ENCODE data around the gene CCDC92. TPM values are rescaled to one million over a fixed set of nuclear protein-coding genes. Genes with fewer than 3 reads are reported as not detected.

The CCDC92 gene
- polyA plus RNA-seq, 1 donor from 2014 or later, result 11.3 TPM

- H3K9ac ChIP-seq (ENCODE audit: low read length), result peak overlapping the region; percentile 13
- peak overlapping the region; percentile 44 for H3K27ac ChIP-seq (ENCODE audit: low read length)
- H3K4me2 ChIP-seq (ENCODE audit: low read length), result no peak overlapping the region
Observed at GRCh38 chr12:124007826-124008570, 35.4 kb upstream of the CCDC92 start.

More at GRCh38 chr12:124007826-124008570, 35.4 kb upstream of the CCDC92 start:
- Histone ChIP-seq H3K27me3 (ENCODE audit: insufficient read depth, low read depth, low read length) (no peaks in the 10 kb centered on the region), H3K4me3 (ENCODE audit: low read length) (peak overlapping the region; percentile 17), H3K36me3 (ENCODE audit: insufficient read depth, low read length) (peaks cover 12% of the 10 kb centered on the region), H3K79me2 (replicated peaks; ENCODE audit: insufficient read depth, low read length) (no peaks in the 10 kb centered on the region), H3F3A (ENCODE audit: insufficient read depth, low read length, poor library complexity, severe bottlenecking) (no peaks in the 10 kb centered on the region), H3K9me2 (ENCODE audit: insufficient read depth, low read length) (no peaks in the 10 kb centered on the region), H3K9me3 (ENCODE audit: low read length) (no peaks in the 10 kb centered on the region), H2AFZ (ENCODE audit: low read depth, low read length) (no peak overlapping the region), H4K20me1 (ENCODE audit: insufficient read depth) (no peaks in the 10 kb centered on the region)
- TF ChIP-seq CTCF (IDR thresholded peaks at IDR 0.05; ENCODE audit: poor library complexity, severe bottlenecking), result no peak
- no peak for TF ChIP-seq MXI1 (conservative IDR thresholded peaks at IDR 0.05; ENCODE audit: poor library complexity, severe bottlenecking)
- no peak for TF ChIP-seq RAD21 (conservative IDR thresholded peaks at IDR 0.05)
- TF ChIP-seq POLR2AphosphoS5 (IDR thresholded peaks at IDR 0.05), result no peak
- TF ChIP-seq SMC3 (conservative IDR thresholded peaks at IDR 0.05; ENCODE audit: poor library complexity), result no peak
- TF ChIP-seq EP300 (conservative IDR thresholded peaks at IDR 0.05; ENCODE audit: poor library complexity, severe bottlenecking), result no peak
- no peak for TF ChIP-seq TAF1 (IDR thresholded peaks at IDR 0.05; ENCODE audit: low read depth)
- TF ChIP-seq EZH2 (IDR thresholded peaks at IDR 0.05; ENCODE audit: borderline replicate concordance, insufficient read depth, low read length, poor library complexity, severe bottlenecking), result no peak
- TF ChIP-seq REST (IDR thresholded peaks at IDR 0.05; ENCODE audit: borderline replicate concordance), result no peak
